Measurements from ENCODE around the gene CCDC182. TPM values are rescaled to one million over a fixed set of nuclear protein-coding genes. Genes with fewer than 3 reads are reported as not detected.

Gene CCDC182
- total RNA-seq, 1 donor from 2014 or later: not detected

GRCh38 chr17:57782647-57783337, 37.7 kb upstream of the CCDC182 start:
- H3K27me3 ChIP-seq (ENCODE audit: control insufficient read depth, insufficient read depth, low read length): no peaks in the 10 kb centered on the region
- TF ChIP-seq, protein P1, sequence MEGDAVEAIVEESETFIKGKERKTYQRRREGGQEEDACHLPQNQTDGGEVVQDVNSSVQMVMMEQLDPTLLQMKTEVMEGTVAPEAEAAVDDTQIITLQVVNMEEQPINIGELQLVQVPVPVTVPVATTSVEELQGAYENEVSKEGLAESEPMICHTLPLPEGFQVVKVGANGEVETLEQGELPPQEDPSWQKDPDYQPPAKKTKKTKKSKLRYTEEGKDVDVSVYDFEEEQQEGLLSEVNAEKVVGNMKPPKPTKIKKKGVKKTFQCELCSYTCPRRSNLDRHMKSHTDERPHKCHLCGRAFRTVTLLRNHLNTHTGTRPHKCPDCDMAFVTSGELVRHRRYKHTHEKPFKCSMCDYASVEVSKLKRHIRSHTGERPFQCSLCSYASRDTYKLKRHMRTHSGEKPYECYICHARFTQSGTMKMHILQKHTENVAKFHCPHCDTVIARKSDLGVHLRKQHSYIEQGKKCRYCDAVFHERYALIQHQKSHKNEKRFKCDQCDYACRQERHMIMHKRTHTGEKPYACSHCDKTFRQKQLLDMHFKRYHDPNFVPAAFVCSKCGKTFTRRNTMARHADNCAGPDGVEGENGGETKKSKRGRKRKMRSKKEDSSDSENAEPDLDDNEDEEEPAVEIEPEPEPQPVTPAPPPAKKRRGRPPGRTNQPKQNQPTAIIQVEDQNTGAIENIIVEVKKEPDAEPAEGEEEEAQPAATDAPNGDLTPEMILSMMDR (IDR thresholded peaks at IDR 0.05; ENCODE audit: insufficient read depth, low read length, severe bottlenecking): no peak
- H3K36me3 ChIP-seq (ENCODE audit: control insufficient read depth, insufficient read depth, low read length): no peaks in the 10 kb centered on the region
- no peak overlapping the region for H3K4me3 ChIP-seq (ENCODE audit: low read depth, low read length)
- no peak for DNase-seq (ENCODE audit: low read depth)
- FAIRE-seq: no peak

DNA sequence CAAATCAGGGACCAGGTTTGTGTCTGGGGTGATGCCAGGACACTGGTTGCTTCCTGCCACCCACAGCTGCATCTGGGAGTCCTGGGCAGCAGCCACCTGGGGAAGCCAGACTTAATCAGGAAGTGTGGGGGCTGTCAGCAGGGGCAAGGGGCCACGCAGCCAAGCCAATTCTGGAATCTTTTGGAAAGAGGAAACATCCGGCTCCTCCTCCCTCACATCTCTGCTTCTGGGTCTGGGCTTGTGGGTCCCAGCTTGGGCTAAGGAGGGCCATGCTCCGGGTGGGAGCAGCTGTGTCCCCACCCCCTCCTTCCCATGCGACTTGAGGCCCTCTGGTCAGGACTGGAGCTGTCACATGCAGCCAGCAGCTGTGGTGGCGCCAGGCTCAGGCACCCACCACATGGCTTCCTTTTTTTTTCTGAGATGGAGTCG, 37.0 kb upstream of the CCDC182 start:
- H3K4me3 ChIP-seq (ENCODE audit: low read depth, low read length): no peak overlapping the region
- H3K27me3 ChIP-seq (ENCODE audit: control insufficient read depth, insufficient read depth, low read length): no peaks in the 10 kb centered on the region
- TF ChIP-seq, protein P1 (IDR thresholded peaks at IDR 0.05; ENCODE audit: insufficient read depth, low read length, severe bottlenecking): no peak
- H3K36me3 ChIP-seq (ENCODE audit: control insufficient read depth, insufficient read depth, low read length): no peaks in the 10 kb centered on the region
- no peak for DNase-seq (ENCODE audit: low read depth)
- FAIRE-seq: no peak

- DNase-seq (ENCODE audit: low read depth): no peak
- H3K27me3 ChIP-seq (ENCODE audit: control insufficient read depth, insufficient read depth, low read length): no peaks in the 10 kb centered on the region
- TF ChIP-seq, protein P1 (IDR thresholded peaks at IDR 0.05; ENCODE audit: insufficient read depth, low read length, severe bottlenecking): no peak
- H3K4me3 ChIP-seq (ENCODE audit: low read depth, low read length): no peak overlapping the region
- no peak for FAIRE-seq
- H3K36me3 ChIP-seq (ENCODE audit: control insufficient read depth, insufficient read depth, low read length): no peaks in the 10 kb centered on the region
These were observed 36.4 kb upstream of the CCDC182 start for GRCh38 chr17:57781386-57782061.

GRCh38 chr17:57779706-57780105, 34.6 kb upstream of the CCDC182 start:
- TF ChIP-seq, protein P1 (IDR thresholded peaks at IDR 0.05; ENCODE audit: insufficient read depth, low read length, severe bottlenecking): no peak
- DNase-seq (ENCODE audit: low read depth): no peak
- Histone ChIP-seq H3K27me3 (ENCODE audit: control insufficient read depth, insufficient read depth, low read length) (no peaks in the 10 kb centered on the region), H3K4me3 (ENCODE audit: low read depth, low read length) (no peak overlapping the region), H3K36me3 (ENCODE audit: control insufficient read depth, insufficient read depth, low read length) (no peaks in the 10 kb centered on the region)
- FAIRE-seq: no peak

GRCh38 chr17:57778306-57778705, 33.2 kb upstream of the CCDC182 start:
- H3K27me3 ChIP-seq (ENCODE audit: control insufficient read depth, insufficient read depth, low read length): no peaks in the 10 kb centered on the region
- no peak for DNase-seq (ENCODE audit: low read depth)

More at GRCh38 chr17:57778306-57778705, 33.2 kb upstream of the CCDC182 start:
- TF ChIP-seq, protein P1 (IDR thresholded peaks at IDR 0.05; ENCODE audit: insufficient read depth, low read length, severe bottlenecking): no peak
- H3K36me3 ChIP-seq (ENCODE audit: control insufficient read depth, insufficient read depth, low read length): no peaks in the 10 kb centered on the region
- no peak overlapping the region for H3K4me3 ChIP-seq (ENCODE audit: low read depth, low read length)
- no peak for FAIRE-seq
